Endothelial cell of umbilical vein (primary cell): Measurements from ENCODE around the gene ZNF618. TPM values are rescaled to one million over a fixed set of nuclear protein-coding genes. Genes with fewer than 3 reads are reported as not detected.

Experiments
- BruUV-seq: library from RNA; stranded (reverse); fragments of 400-500 nt; replicated peaks from 2 replicates; lab custom pipeline; 2021; lab: Mats Ljungman, UMichigan
- CTCF ChIA-PET: fragments of 300-600, 350-600 bp; sonication (Branson Sonifier 250); formaldehyde crosslinking; loops from one replicate; lab custom pipeline; 2021; ENCODE audit warnings: antibody characterized with exemption, inconsistent platforms; lab: Charles Lee
- POLR2A ChIA-PET: fragments of 300-600, 350-600 bp; sonication (Branson Sonifier 250); formaldehyde crosslinking; loops from one replicate; lab custom pipeline; 2021; ENCODE audit warnings: antibody characterized with exemption, inconsistent platforms; lab: Charles Lee
- DNase-seq: peaks from one replicate; pipeline ENCODE4 v3.0.0-alpha.2; 2011; ENCODE audit warnings: low read depth, low spot score
- FAIRE-seq: peaks from 2 replicates; lab custom pipeline; 2011; peaks lifted over from hg19 to GRCh38; lab: Jason Lieb, UNC
- H2AFZ ChIP-seq: 2 replicates; pipeline ENCODE4 v1.6.0; 2012; ENCODE audit warnings: low read depth, low read length, control low read depth, inconsistent platforms
- H3K27ac ChIP-seq: 2 replicates; pipeline ENCODE4 v1.5.1; 2011; ENCODE audit warnings: low read depth, mild to moderate bottlenecking, control low read depth, low read length, moderate library complexity; ENCODE audit not compliant: insufficient read depth
- H3K27me3 ChIP-seq, 2 experiments: 2 replicates each; pipeline versions ENCODE4 v1.6.0 to v1.6.1; 2011; ENCODE audit warnings: low read length in 2 of 2, mixed read lengths in 1 of 2; ENCODE audit not compliant: control insufficient read depth in 2 of 2, insufficient read depth in 2 of 2
- H3K36me3 ChIP-seq, 2 experiments: 2 replicates in 1 of 2; 3 replicates in 1 of 2; pipeline ENCODE4 v1.5.1; 2011; ENCODE audit warnings: low read length in 2 of 2, mild to moderate bottlenecking in 1 of 2, moderate library complexity in 1 of 2; ENCODE audit not compliant: control insufficient read depth in 2 of 2, insufficient read depth in 2 of 2; ENCODE audit errors: extremely low read depth in 1 of 2
- H3K4me1 ChIP-seq: 3 replicates; pipeline ENCODE4 v1.5.1; 2011; ENCODE audit warnings: mild to moderate bottlenecking, low read length; ENCODE audit not compliant: control insufficient read depth, insufficient read depth; ENCODE audit errors: extremely low read depth
- H3K4me2 ChIP-seq: 2 replicates; pipeline ENCODE4 v1.6.1; 2011; ENCODE audit warnings: low read length, control low read depth, mixed read lengths; ENCODE audit not compliant: insufficient read depth
- H3K4me3 ChIP-seq, 3 experiments: fragments of 200-600 bp in 1 of 3; sonication (generic), shearing (Covaris generic) in 1 of 3; replicated peaks in 1 of 3; 2 replicates each; pipeline ENCODE4 v1.5.1; 2011 to 2016; ENCODE audit warnings: control low read depth in 3 of 3, low read length in 3 of 3, mild to moderate bottlenecking in 2 of 3, inconsistent platforms in 1 of 3, low read depth in 1 of 3, moderate library complexity in 1 of 3; ENCODE audit not compliant: insufficient read depth in 1 of 3
- H3K79me2 ChIP-seq: 2 replicates; pipeline ENCODE4 v1.6.0; 2012; ENCODE audit warnings: low read length, inconsistent platforms; ENCODE audit not compliant: control insufficient read depth, insufficient read depth
- H3K9ac ChIP-seq: replicated peaks from 2 replicates; pipeline ENCODE3; 2011; ENCODE audit warnings: low read length, control low read depth; ENCODE audit not compliant: insufficient read depth; ENCODE audit errors: extremely low read depth
- H3K9me1 ChIP-seq: replicated peaks from 3 replicates; pipeline ENCODE4 v1.6.0; 2011; ENCODE audit warnings: mild to moderate bottlenecking, low read length; ENCODE audit not compliant: control insufficient read depth, insufficient read depth; ENCODE audit errors: extremely low read depth
- H3K9me3 ChIP-seq: replicated peaks from 2 replicates; pipeline ENCODE4 v1.5.1; 2012; ENCODE audit warnings: low read length, inconsistent platforms; ENCODE audit not compliant: control insufficient read depth, insufficient read depth
- H4K20me1 ChIP-seq: replicated peaks from 2 replicates; pipeline ENCODE3; 2011; ENCODE audit warnings: mild to moderate bottlenecking, low read length; ENCODE audit not compliant: control insufficient read depth, insufficient read depth; ENCODE audit errors: extremely low read depth
- CTCF ChIP-seq, 2 donors: IDR thresholded peaks; 1 replicate in 1 of 2; 2 replicates in 1 of 2; pipeline ENCODE4 v1.5.1; 2011; ENCODE audit warnings: low read length in 2 of 2, mild to moderate bottlenecking in 2 of 2, moderate library complexity in 2 of 2, control low read depth in 1 of 2, inconsistent platforms in 1 of 2, low read depth in 1 of 2; ENCODE audit not compliant: insufficient read depth in 1 of 2; ENCODE audit errors: extremely low read depth in 1 of 2
- EZH2 ChIP-seq: IDR thresholded peaks from 2 replicates; pipeline ENCODE4 v1.6.1; 2012; ENCODE audit warnings: borderline replicate concordance, low read depth, mild to moderate bottlenecking, moderate library complexity, low read length, inconsistent platforms; ENCODE audit not compliant: severe bottlenecking
- FOS ChIP-seq: IDR thresholded peaks from 2 replicates; pipeline ENCODE4 v1.6.1; 2011; ENCODE audit warnings: mild to moderate bottlenecking, low read length, moderate library complexity, borderline replicate concordance; ENCODE audit not compliant: insufficient read depth
- GATA2 ChIP-seq: IDR thresholded peaks from 2 replicates; pipeline ENCODE4 v1.7.0; 2011; ENCODE audit warnings: low read depth, mild to moderate bottlenecking, moderate library complexity, mixed read lengths, low read length; ENCODE audit not compliant: insufficient read length, insufficient read depth
- JUN ChIP-seq: IDR thresholded peaks from 2 replicates; pipeline ENCODE4 v1.6.1; 2011; ENCODE audit warnings: borderline replicate concordance, low read depth; ENCODE audit not compliant: insufficient read length, insufficient read depth
- MAX ChIP-seq: IDR thresholded peaks from 2 replicates; pipeline ENCODE4 v1.6.1; 2011; ENCODE audit not compliant: insufficient read depth, insufficient read length
- MYC ChIP-seq: IDR thresholded peaks from one replicate; pipeline ENCODE4 v1.6.1; 2011; ENCODE audit warnings: mild to moderate bottlenecking, low read depth, low read length
- POLR2A ChIP-seq: IDR thresholded peaks from 2 replicates; pipeline ENCODE4 v1.6.1; 2012; ENCODE audit warnings: low read depth, mild to moderate bottlenecking, control low read depth, low read length
- POLR2AphosphoS5 ChIP-seq: IDR thresholded peaks from 2 replicates; pipeline ENCODE4 v1.6.1; 2012; ENCODE audit warnings: low read depth, mild to moderate bottlenecking, control low read depth, low read length, moderate library complexity; ENCODE audit not compliant: insufficient read depth
- dilution Hi-C: fragments of 300-500 bp; cut with MboI; formaldehyde crosslinking; loops from one replicate; pipeline ENCODE4 v1.15.0; 2019; ENCODE audit warnings: low sequenced_read_pairs; ENCODE audit not compliant: extremely low pct_ligation_motif_present
- intact Hi-C: fragments of 100-400 bp; cut with micrococcal nuclease; formaldehyde crosslinking; loops from one replicate; pipeline ENCODE4 v1.10.0; 2022
- polyA plus RNA-seq, 4 experiments: library from polyadenylated mRNA; depleted of rRNA in 3 of 4; stranded (reverse) in 3 of 4; unstranded in 1 of 4; fragments of >200 nt; gene quantifications; 2 replicates each; pipeline versions ENCODE4 v1.2.1 to v1.2.3, GENCODE V29; 2011 to 2012; ENCODE audit warnings: missing spikeins in 1 of 4
- total RNA-seq: library from RNA; stranded (reverse); gene quantifications from 2 replicates; pipeline ENCODE4 v1.2.3, GENCODE V29; 2021

ZNF618 gene
- total and polyA plus RNA-seq, 2 donors (not counting 3 experiments of a cell fraction or from before 2014, with no cell fraction given): 22.6 to 80.3 TPM

GRCh38 chr9:114007991-114008666, 132.0 kb downstream of the ZNF618 start:
- Histone ChIP-seq H3K9ac (no peak overlapping the region), H3K9me1 (no peaks in the 10 kb centered on the region), H3K4me3 (no peak overlapping the region), H4K20me1 (no peaks in the 10 kb centered on the region), H3K79me2 (no peaks in the 10 kb centered on the region), H3K36me3 (peaks cover 21 to 40% of the 10 kb centered on the region in 2 experiments), H3K9me3 (no peaks in the 10 kb centered on the region), H2AFZ (no peak overlapping the region), H3K4me2 (no peak overlapping the region), H3K4me1 (peaks cover 19% of the 10 kb centered on the region), H3K27me3 (no peaks in the 10 kb centered on the region), H3K27ac (no peak overlapping the region)
- no TSS peak for BruUV-seq
- DNase-seq (no peak), FAIRE-seq (no peak)
- POLR2A ChIA-PET: no interaction called here
- no peak for TF ChIP-seq MYC
- TF ChIP-seq MAX: no peak
- no peak for TF ChIP-seq POLR2A
- no peak for TF ChIP-seq FOS
- TF ChIP-seq JUN: no peak
- TF ChIP-seq CTCF (IDR thresholded peaks at IDR 0.05; ENCODE audit: extremely low read depth in 1 of 2, insufficient read depth in 1 of 2, low read depth in 1 of 2, low read length in 2 of 2): no peak
- TF ChIP-seq GATA2: no peak
- no peak for TF ChIP-seq POLR2AphosphoS5
- no peak for TF ChIP-seq EZH2
- CTCF ChIA-PET: no interaction called here
- intact Hi-C loops (no loop called here), dilution Hi-C loops (no loop called here)
